ENCODE results near the gene DENND1A.
"Not testable (repeated sequence)": the region's sequence is repeated elsewhere in the genome, so short reads cannot be mapped to it uniquely, and the experiment has no call there.

Gene DENND1A

GRCh38 chr9:123457583-123457982 lies 472.3 kb downstream of the DENND1A start:
- DNase-seq (ENCODE audit: low spot score), result no peak

GRCh38 chr9:123456011-123456410 lies 473.9 kb downstream of the DENND1A start:
- DNase-seq (ENCODE audit: low spot score), result no peak

- no peak for DNase-seq (ENCODE audit: low spot score)
These were observed 474.7 kb downstream of the DENND1A start for GRCh38 chr9:123455187-123455586.

- DNase-seq (ENCODE audit: low spot score), result no peak
These were observed 475.6 kb downstream of the DENND1A start for GRCh38 chr9:123454361-123454760.

GRCh38 chr9:123453831-123454321 lies 476.1 kb downstream of the DENND1A start:
- no peak for DNase-seq (ENCODE audit: low spot score)

- DNase-seq (ENCODE audit: low spot score), result no peak
These were observed 476.8 kb downstream of the DENND1A start for GRCh38 chr9:123453076-123453667.

- no peak for DNase-seq (ENCODE audit: low spot score)
These were observed 478.9 kb downstream of the DENND1A start for GRCh38 chr9:123450996-123451395.

GRCh38 chr9:123450098-123450770 lies 479.7 kb downstream of the DENND1A start:
- DNase-seq (ENCODE audit: low spot score), result no peak

GRCh38 chr9:123447934-123448646 lies 481.8 kb downstream of the DENND1A start:
- DNase-seq (ENCODE audit: low spot score), result no peak

GRCh38 chr9:123445981-123446610 lies 483.8 kb downstream of the DENND1A start:
- no peak for DNase-seq (ENCODE audit: low spot score)

- no peak for DNase-seq (ENCODE audit: low spot score)
These were observed 484.8 kb downstream of the DENND1A start for GRCh38 chr9:123445116-123445515.

- no peak for DNase-seq (ENCODE audit: low spot score)
These were observed 488.2 kb downstream of the DENND1A start for GRCh38 chr9:123441769-123442168.

GRCh38 chr9:123440256-123440655 lies 489.7 kb downstream of the DENND1A start:
- no peak for DNase-seq (ENCODE audit: low spot score)

- no peak for DNase-seq (ENCODE audit: low spot score)
These were observed 491.1 kb downstream of the DENND1A start for GRCh38 chr9:123438821-123439220.

- DNase-seq (ENCODE audit: low spot score), result no peak
These were observed 491.6 kb downstream of the DENND1A start for GRCh38 chr9:123438321-123438720.

- DNase-seq (ENCODE audit: low spot score), result no peak
These were observed 492.7 kb downstream of the DENND1A start for GRCh38 chr9:123437201-123437600.

GRCh38 chr9:123435471-123435870 lies 494.5 kb downstream of the DENND1A start:
- no peak for DNase-seq (ENCODE audit: low spot score)

- DNase-seq (ENCODE audit: low spot score), result no peak
These were observed 495.2 kb downstream of the DENND1A start for GRCh38 chr9:123434619-123435240.

GRCh38 chr9:123432331-123433236 lies 497.3 kb downstream of the DENND1A start:
- no peak for DNase-seq (ENCODE audit: low spot score)

- no peak for DNase-seq (ENCODE audit: low spot score)
These were observed 498.3 kb downstream of the DENND1A start for GRCh38 chr9:123431581-123431980.

GRCh38 chr9:123428450-123428849 lies 501.5 kb downstream of the DENND1A start:
- not testable (repeated sequence) for DNase-seq (ENCODE audit: low spot score)
